Panc1 (cell line): ENCODE measurements around the gene SKOR1.

Source experiments
- POLR2AphosphoS5 ChIP-seq: IDR thresholded peaks from 2 replicates; pipeline ENCODE4 v1.6.1; 2012; ENCODE audit warnings: mild to moderate bottlenecking, low read depth, low read length, moderate library complexity
- SIN3A ChIP-seq: IDR thresholded peaks from 2 replicates; pipeline ENCODE4 v1.6.1; 2012; ENCODE audit warnings: low read depth, mild to moderate bottlenecking, low read length, moderate library complexity, borderline replicate concordance; ENCODE audit not compliant: insufficient read depth
- TCF7L2 ChIP-seq: IDR thresholded peaks from 2 replicates; pipeline ENCODE4 v1.6.1; 2011; ENCODE audit warnings: mild to moderate bottlenecking, low read depth, low read length, inconsistent platforms
- TF ChIP-seq, protein P1 (sequence below): fragments of 450-650 bp; IDR thresholded peaks from 2 replicates; pipeline ENCODE4 v1.5.1; 2017; ENCODE audit warnings: mild to moderate bottlenecking
- TF ChIP-seq, protein P2 (sequence below), 2 experiments: IDR thresholded peaks; 2 replicates each; pipeline ENCODE4 v1.6.1; 2011 to 2012; ENCODE audit warnings: low read depth in 2 of 2, control low read depth in 1 of 2, low read length in 1 of 2, mild to moderate bottlenecking in 1 of 2, moderate library complexity in 1 of 2; ENCODE audit not compliant: insufficient read depth in 1 of 2

DNA sequence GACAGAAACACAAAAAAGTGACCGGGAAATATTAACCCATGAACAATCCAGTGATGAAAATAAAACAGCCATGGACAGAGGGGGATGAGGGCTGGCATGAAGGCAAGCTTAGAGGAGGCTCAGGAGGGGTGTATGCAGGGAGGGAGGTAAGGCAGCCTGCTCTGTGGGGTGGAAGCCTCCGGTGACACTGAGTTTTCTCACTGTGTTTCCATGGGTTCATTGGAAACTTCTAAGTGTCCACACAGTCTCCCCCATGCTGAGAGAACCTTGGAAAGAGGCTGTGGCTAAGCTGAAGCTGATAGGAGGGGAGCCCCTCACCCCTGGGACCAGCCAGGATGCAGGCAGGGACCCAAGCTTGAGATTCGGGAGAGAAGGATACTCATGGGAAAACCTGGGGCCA is 6.8 kb upstream of the SKOR1 start:
- TF ChIP-seq, protein P1, sequence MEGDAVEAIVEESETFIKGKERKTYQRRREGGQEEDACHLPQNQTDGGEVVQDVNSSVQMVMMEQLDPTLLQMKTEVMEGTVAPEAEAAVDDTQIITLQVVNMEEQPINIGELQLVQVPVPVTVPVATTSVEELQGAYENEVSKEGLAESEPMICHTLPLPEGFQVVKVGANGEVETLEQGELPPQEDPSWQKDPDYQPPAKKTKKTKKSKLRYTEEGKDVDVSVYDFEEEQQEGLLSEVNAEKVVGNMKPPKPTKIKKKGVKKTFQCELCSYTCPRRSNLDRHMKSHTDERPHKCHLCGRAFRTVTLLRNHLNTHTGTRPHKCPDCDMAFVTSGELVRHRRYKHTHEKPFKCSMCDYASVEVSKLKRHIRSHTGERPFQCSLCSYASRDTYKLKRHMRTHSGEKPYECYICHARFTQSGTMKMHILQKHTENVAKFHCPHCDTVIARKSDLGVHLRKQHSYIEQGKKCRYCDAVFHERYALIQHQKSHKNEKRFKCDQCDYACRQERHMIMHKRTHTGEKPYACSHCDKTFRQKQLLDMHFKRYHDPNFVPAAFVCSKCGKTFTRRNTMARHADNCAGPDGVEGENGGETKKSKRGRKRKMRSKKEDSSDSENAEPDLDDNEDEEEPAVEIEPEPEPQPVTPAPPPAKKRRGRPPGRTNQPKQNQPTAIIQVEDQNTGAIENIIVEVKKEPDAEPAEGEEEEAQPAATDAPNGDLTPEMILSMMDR = no peak
- TF ChIP-seq POLR2AphosphoS5 = no peak
- TF ChIP-seq SIN3A = no peak
- TF ChIP-seq, protein P2, sequence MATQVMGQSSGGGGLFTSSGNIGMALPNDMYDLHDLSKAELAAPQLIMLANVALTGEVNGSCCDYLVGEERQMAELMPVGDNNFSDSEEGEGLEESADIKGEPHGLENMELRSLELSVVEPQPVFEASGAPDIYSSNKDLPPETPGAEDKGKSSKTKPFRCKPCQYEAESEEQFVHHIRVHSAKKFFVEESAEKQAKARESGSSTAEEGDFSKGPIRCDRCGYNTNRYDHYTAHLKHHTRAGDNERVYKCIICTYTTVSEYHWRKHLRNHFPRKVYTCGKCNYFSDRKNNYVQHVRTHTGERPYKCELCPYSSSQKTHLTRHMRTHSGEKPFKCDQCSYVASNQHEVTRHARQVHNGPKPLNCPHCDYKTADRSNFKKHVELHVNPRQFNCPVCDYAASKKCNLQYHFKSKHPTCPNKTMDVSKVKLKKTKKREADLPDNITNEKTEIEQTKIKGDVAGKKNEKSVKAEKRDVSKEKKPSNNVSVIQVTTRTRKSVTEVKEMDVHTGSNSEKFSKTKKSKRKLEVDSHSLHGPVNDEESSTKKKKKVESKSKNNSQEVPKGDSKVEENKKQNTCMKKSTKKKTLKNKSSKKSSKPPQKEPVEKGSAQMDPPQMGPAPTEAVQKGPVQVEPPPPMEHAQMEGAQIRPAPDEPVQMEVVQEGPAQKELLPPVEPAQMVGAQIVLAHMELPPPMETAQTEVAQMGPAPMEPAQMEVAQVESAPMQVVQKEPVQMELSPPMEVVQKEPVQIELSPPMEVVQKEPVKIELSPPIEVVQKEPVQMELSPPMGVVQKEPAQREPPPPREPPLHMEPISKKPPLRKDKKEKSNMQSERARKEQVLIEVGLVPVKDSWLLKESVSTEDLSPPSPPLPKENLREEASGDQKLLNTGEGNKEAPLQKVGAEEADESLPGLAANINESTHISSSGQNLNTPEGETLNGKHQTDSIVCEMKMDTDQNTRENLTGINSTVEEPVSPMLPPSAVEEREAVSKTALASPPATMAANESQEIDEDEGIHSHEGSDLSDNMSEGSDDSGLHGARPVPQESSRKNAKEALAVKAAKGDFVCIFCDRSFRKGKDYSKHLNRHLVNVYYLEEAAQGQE (IDR thresholded peaks at IDR 0.05; ENCODE audit: insufficient read depth in 1 of 2, low read depth in 2 of 2, low read length in 1 of 2) = no peak
- TF ChIP-seq TCF7L2 = no peak
